ENCODE results near the gene PTPRE. TPM values are rescaled to one million over a fixed set of nuclear protein-coding genes. Genes with fewer than 3 reads are reported as not detected.

PTPRE gene
- total RNA-seq, 1 experiment from 2014 or later: 11.6 TPM

GRCh38 chr10:128011059-128011979 is 104.4 kb downstream of the PTPRE start:
- peak; percentile 84 for DNase-seq (ENCODE audit: low spot score)
- no TSS peak for BruUV-seq (replicated peaks)
- Histone ChIP-seq H3K4me1 (ENCODE audit: insufficient read depth, low read length, poor library complexity, severe bottlenecking) (no peaks in the 10 kb centered on the region), H3K27me3 (replicated peaks; ENCODE audit: insufficient read depth, low read depth, low read length, poor library complexity) (no peaks in the 10 kb centered on the region), H3K36me3 (ENCODE audit: insufficient read depth, low read length, poor library complexity, severe bottlenecking) (no peaks in the 10 kb centered on the region), H3K27ac (ENCODE audit: low read depth, low read length, poor library complexity, severe bottlenecking) (no peak overlapping the region), H3K4me3 (ENCODE audit: low read depth, low read length, poor library complexity, severe bottlenecking) (no peak overlapping the region), H3K9me3 (ENCODE audit: low read depth, low read length, poor library complexity, severe bottlenecking) (no peaks in the 10 kb centered on the region)
- intact Hi-C loops (cut with micrococcal nuclease; ENCODE audit: unreplicated experiment): loop anchor here (1.0 kb wide), 2 partner anchors 58 to 105 kb away; no protein-coding TSS in a partner anchor
- TF ChIP-seq CTCF (conservative IDR thresholded peaks at IDR 0.05; ENCODE audit: low read depth, low read length) (peak; percentile 98), EZH2 (IDR thresholded peaks at IDR 0.05; ENCODE audit: borderline replicate concordance, low read depth, low read length, poor library complexity, severe bottlenecking) (no peak)
- CTCF ChIA-PET: interaction anchor here (0.7 to 3.2 kb wide), 7 partner anchors 11 to 296 kb away, joined by 3 to 65 read pairs (median 5); partner anchors contain the start of gene PTPRE
- POLR2A ChIA-PET (ENCODE audit: low non-redundant PET): no interaction called here

GRCh38 chr10:128013626-128014025 is 106.7 kb downstream of the PTPRE start:
- intact Hi-C loops (cut with micrococcal nuclease; ENCODE audit: unreplicated experiment): no loop called here
- DNase-seq (ENCODE audit: low spot score): no peak
- H3K36me3 ChIP-seq (ENCODE audit: insufficient read depth, low read length, poor library complexity, severe bottlenecking): no peaks in the 10 kb centered on the region
- ChIA-PET CTCF (no interaction called here), POLR2A (ENCODE audit: low non-redundant PET) (no interaction called here)
- no peak overlapping the region for H3K27ac ChIP-seq (ENCODE audit: low read depth, low read length, poor library complexity, severe bottlenecking)
- H3K9me3 ChIP-seq (ENCODE audit: low read depth, low read length, poor library complexity, severe bottlenecking): no peaks in the 10 kb centered on the region
- no peaks in the 10 kb centered on the region for H3K27me3 ChIP-seq (replicated peaks; ENCODE audit: insufficient read depth, low read depth, low read length, poor library complexity)
- TF ChIP-seq EZH2 (IDR thresholded peaks at IDR 0.05; ENCODE audit: borderline replicate concordance, low read depth, low read length, poor library complexity, severe bottlenecking) (no peak), CTCF (conservative IDR thresholded peaks at IDR 0.05; ENCODE audit: low read depth, low read length) (no peak)
- no peak overlapping the region for H3K4me3 ChIP-seq (ENCODE audit: low read depth, low read length, poor library complexity, severe bottlenecking)
- BruUV-seq (replicated peaks): no TSS peak
- no peaks in the 10 kb centered on the region for H3K4me1 ChIP-seq (ENCODE audit: insufficient read depth, low read length, poor library complexity, severe bottlenecking)

- Histone ChIP-seq H3K4me3 (ENCODE audit: low read depth, low read length, poor library complexity, severe bottlenecking) (no peak overlapping the region), H3K36me3 (ENCODE audit: insufficient read depth, low read length, poor library complexity, severe bottlenecking) (no peaks in the 10 kb centered on the region), H3K27me3 (replicated peaks; ENCODE audit: insufficient read depth, low read depth, low read length, poor library complexity) (no peaks in the 10 kb centered on the region), H3K4me1 (ENCODE audit: insufficient read depth, low read length, poor library complexity, severe bottlenecking) (no peaks in the 10 kb centered on the region), H3K9me3 (ENCODE audit: low read depth, low read length, poor library complexity, severe bottlenecking) (no peaks in the 10 kb centered on the region), H3K27ac (ENCODE audit: low read depth, low read length, poor library complexity, severe bottlenecking) (no peak overlapping the region)
- POLR2A ChIA-PET (ENCODE audit: low non-redundant PET): no interaction called here
- TF ChIP-seq EZH2 (IDR thresholded peaks at IDR 0.05; ENCODE audit: borderline replicate concordance, low read depth, low read length, poor library complexity, severe bottlenecking) (no peak), CTCF (conservative IDR thresholded peaks at IDR 0.05; ENCODE audit: low read depth, low read length) (no peak)
- intact Hi-C loops (cut with micrococcal nuclease; ENCODE audit: unreplicated experiment): no loop called here
- BruUV-seq (replicated peaks): no TSS peak
- DNase-seq (ENCODE audit: low spot score): no peak
- CTCF ChIA-PET: no interaction called here
These were observed 107.3 kb downstream of the PTPRE start for GRCh38 chr10:128014236-128014635.

Data from A673 (cell line).